HL-60/S4 treated with retinoic acid at 250 ng/mL for 4 days and 3 days (cell line): Measurements from ENCODE around the gene EIF1B.
"Not testable (repeated sequence)": the region's sequence is repeated elsewhere in the genome, so short reads cannot be mapped to it uniquely, and the experiment has no call there.

ENCODE experiments used
- in situ Hi-C: fragments of 300-500 bp; cut with MboI; formaldehyde crosslinking; loops from 2 replicates; pipeline ENCODE4 v1.7.0; 2022; ENCODE audit warnings: low sequenced_read_pairs

The EIF1B gene

DNA sequence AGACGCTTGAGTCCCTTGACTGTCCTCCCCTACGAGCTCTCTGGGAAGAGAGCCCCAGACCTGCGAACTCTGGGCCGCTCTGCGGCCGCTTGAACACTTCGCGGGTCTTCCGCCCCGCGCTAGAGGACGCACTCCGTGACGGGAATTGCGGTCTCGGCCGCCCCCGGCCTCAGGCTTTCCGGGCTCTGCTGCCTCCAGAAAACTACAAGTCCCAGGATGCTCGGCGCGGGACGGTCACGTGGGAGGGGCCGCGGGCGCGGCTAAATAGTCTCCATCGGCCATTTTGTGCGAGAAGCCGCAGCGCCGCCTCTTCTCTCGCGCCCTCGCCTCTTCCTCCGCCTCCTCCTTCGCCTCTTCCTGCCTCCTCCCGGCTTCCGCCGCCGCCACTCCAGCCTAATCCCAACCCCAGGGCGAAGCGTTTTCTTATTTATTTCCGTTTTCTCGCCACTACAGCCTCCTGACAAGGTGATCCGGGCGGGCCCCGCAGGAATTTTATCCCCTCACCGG lies at the start of gene EIF1B:
Gene EIF1B, plus strand, starts transcription at position 290 of the 507 bp plus-strand sequence. CDS start 235 bp downstream, outside the sequence.
- in situ Hi-C loops: no loop called here

DNA sequence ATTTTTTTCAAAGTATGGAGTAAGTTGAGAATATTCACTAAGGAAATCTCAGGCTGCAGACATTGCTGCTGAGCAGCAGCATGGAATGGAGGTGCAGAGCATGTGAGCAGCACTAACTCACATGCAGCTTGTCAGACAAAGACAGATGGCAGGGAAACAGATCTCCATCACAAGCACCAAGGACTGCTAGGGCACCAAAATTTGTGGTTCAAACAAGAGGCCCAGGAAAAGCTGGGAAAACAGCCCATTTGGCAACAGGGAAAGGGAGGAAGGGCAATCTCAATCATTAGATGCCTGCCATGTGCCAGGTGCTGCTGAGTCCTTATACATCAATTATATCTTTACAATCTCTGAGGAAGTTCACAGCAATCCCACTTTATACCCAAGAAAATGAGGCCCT lies 47.2 kb upstream of the EIF1B start:
- in situ Hi-C loops: no loop called here

DNA sequence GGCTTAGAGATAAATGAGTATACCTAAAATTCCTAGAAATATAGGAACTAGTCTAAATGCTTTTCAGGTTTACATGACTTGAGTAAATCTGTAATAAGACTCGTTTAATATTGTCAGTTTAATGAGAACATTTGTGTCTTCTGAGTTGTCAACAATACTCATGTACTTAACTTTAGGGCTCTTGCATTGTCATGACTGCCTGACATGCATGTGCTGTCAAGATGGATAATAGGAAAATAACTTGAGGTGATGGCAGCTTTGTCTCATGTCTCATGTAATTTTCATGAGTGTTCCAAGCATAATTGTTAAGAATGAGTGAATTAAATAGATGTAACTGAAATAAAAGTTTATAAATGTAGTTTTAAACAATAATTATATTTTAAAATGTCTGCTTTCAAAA lies 45.1 kb upstream of the EIF1B start:
- in situ Hi-C loops: no loop called here

DNA sequence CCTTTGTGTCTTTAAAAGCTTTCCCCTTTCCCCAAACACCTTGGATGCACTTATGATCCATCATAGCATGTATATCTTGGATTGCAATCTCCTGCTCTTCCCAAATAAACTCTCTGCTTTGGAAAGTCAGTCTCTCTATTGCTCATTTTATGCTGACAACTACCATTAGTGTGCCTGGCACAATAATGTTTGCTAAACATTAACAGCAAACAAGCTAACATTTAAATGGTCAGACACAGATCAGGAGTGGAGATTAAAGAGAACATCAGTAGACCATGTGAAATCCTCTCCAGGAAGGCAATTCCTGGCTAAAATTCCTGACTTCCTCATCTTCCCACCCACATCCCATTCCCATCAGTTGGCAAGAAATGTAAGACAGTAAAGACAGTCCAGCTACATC lies 44.3 kb upstream of the EIF1B start:
- in situ Hi-C loops: no loop called here

DNA sequence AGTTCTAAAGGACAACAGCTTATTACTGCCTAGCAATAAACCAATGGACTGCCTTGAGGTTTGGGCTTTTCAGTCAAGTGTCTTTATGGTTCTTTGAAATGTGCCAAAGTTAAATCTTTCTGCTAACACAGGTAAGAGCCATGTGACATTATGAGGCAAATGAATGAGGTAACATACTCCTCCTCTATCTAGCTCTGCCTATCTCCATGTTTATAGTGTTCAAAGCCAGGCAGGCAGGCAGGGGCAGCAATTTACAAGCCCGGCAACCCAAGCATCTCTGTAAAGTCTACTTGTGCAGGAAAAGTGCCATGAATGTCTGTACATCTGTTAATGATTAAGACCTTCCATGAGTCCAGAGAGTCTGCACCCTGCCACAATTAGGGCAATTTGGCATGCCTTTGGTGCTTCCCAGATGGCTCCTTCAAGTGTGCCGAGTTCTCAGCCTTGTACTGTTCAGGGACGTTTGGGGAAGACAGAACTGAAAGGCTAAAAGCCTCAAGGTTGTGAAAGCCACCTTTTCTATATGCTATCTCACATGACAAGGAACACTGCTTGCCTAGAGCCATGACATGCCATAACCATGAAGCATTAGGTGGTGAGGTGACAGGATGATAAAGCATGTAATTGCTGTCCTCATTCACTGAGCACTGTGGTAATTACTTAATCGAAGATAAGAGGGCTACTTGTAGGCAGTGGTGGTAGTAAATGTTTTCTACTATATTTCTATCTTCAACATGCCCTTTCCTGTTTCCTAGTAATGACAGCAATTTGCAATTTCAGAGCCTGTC lies 41.4 kb upstream of the EIF1B start:
- in situ Hi-C loops: no loop called here

DNA sequence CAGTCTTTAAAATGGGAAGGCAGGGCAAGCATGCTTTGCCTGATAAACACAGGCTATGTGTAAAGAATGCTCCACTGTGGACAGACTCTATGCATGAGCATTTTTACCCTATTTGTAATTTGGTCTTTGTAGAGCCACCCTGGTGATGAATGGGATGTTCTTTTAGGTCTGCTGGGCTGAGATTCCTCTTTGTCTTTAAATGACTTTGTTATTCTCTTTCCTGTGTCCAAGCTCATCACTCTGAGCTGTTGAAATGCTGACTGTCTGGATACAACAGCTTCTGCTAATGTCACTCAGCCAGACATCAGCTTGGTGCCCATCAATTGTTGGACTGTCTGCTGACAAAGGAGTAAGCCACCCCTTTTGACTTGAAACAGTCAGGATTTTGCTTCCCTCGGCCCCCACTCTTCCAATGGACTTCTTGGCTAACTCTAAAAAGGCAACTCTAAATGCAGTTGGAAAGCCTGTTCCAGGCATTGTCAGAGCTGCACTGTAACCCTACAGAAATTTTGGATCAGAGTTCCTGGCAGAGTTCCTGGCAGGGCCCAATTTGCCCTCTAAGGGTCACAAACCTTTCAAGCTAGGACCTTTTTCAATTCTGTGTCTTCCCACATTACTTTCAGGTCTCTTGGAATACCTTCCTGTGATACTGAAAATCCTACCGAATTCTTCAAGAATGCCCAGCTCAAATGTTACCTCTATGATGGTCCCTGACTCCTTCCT lies 40.5 kb upstream of the EIF1B start:
- in situ Hi-C loops: no loop called here

DNA sequence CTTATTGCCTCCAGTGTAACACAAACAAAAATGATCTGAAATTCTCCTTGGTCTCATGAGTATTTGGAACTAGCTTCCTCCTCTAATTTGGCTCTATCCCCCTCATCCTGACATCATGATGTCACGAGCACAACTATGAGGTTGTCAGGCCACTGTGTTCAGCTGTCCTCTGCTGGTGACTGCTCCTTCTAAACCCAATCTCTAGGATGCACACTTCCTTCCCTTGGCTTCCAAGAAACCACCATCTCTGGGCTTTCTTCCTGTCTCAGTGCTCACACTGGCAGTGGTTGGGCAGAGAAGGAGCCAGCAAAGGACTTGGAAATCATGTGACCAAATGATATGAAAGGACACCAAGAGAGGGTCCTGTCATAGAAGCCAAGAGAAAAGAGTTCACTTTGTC lies 30.7 kb upstream of the EIF1B start:
- in situ Hi-C loops: no loop called here

DNA sequence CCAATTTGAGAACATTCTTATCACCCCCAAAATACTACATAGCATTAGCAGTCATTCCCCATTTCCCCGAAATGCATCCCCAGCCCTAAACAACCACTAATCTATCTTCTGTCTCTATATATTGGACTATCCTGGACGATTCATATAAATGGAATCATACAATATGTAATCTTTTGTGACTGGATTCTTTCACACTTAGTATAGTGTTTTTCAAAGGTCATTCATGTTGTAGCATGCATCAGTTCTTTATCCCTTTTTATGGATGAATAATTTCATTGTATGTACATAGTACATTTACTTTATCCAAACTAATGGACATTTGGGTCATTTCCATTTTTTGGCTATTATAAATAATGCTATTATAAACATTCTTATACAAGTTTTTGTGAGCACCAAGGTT lies 27.5 kb upstream of the EIF1B start:
- in situ Hi-C loops: no loop called here

DNA sequence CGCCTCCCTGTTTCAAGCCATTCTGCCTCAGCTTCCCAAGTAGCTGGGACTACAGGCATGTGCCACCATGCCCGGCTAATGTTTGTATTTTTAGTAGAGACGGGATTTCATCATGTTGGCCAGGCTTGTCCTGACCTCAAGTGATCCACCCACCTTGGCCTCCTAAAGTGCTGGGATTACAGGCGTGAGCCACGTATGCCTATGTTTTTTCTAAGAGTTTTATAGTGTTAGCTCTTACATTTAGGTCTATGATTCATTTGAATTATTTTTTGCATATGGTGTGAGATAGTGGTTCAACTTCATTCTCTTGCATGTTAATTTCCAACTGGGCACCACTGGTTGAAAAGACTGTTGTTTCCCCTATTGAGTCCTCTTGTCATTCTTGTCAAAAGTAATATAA lies 26.4 kb upstream of the EIF1B start:
- in situ Hi-C loops: not testable (repeated sequence)

DNA sequence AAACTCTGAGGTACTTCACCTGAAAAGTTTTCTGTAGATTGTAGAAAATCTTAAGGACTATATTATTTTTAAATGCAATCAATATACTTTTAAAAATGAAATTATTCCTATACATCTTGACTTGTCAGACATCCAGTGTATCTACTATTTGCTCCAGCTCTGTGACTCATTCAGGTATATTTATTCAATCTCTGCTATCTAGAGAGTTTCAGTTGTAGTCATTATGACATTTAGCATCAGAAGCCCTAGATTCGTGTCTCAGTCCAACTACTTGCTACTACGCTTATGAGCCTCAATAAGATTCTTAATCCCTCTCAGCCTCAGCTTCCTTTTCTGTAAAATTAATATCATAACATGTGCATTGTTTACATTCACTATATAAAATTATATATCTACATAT lies 22.3 kb upstream of the EIF1B start:
- in situ Hi-C loops: no loop called here

DNA sequence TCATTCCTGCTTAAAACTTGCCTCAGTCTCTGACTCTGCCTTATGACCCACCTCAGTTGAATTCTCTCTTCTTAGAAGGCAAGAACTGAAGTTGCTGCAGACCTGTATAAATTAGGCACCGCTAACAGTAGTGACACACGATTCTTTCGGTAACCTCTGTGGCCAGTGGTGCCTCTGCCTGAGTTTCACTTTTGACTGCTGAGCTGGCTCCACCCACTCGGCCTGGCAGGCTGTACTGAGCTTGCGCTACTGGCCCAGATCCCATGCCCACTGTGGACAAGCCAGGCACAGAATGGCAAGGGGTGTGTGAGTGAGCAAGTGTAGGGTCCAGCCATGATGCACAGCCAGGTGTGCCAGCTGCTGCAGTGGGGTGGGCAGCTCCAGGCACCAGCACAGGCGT lies 19.1 kb upstream of the EIF1B start:
- in situ Hi-C loops: no loop called here

DNA sequence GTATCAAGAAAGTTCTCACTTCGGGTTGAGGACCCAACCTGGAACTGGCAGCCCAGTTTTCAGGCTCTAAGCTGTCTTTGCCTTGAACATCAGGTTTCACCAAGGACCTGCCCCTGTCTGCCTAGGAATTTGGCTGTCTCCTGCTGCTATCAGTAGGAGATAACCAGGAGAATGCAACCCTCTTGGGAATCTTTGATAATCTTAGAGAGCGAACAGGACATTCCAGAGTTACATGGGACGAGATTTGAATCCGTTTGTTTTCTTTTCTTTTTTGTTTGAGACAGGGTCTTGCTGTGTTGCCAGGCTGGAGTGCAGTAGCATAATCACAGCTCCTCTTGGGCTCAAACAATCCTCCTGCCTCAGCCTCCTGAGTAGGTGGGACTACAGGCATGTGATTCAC lies 18.0 kb upstream of the EIF1B start:
- in situ Hi-C loops: no loop called here

DNA sequence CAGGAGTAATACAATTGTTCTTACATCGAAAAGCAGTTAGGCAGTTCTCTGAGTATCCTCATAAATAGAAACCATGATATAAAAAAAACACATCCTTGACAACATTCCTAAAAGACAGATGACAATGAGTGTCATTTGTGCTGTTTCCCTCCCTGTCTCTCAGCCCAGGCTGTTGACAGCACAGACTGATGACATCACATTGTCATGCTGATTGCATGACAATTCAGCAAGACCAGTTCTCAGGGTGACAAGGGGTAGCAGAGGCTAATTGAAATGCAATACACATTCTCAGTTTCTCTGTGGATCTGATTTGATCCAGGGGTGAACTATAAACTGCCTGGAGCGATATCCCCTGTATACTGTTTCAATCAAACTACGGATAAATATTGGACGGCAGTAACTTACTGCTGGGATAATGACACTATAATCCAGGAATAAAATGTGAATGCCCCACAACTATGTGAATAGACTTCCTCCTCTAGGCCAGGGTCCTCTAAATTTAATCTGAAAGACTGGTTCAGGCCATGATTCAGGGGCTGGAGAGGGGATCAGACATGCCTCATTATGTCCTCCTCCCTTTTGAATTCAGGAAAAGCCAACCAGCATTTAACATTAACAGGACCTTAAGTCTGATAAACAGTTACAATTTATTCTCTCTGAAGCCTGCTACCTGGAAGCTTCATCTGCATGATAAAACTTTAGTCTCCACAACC lies 16.7 kb upstream of the EIF1B start:
- in situ Hi-C loops: no loop called here

DNA sequence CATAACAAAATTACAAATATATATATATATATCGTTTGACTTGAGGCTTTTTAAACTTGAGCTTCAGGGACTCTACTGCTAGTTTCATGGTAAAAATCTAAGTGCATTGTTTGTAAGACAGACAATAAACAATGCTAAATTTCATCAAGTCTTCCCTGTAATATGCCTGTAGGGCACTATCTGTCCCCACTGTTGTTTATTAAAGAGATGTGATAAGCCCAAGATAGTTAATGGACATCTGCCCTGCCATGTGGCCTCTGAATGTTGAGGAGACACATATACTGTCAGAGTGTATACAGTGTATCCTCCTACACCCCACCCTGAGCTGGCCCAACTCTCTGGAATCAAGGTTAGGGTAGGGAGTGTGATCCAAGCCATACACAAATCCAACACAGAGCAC lies 15.1 kb upstream of the EIF1B start:
- in situ Hi-C loops: no loop called here

DNA sequence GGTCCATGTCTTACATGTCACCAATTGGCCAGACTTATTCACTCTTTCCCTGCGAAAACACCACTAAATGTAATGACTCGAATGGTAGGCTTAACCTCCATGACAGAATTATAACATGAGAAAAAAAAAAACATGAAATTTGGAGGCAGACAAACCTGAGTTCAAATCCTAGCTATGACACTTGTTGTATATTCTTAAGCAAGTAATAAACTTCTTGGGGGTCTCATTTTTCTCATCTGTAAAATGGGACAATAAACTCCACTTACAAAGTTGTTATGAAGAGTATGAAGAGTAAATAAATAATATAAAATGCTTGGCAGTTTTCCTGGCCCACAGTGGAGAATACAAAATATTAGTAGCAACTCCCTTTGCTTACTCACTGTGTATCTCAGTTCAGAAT lies 11.4 kb upstream of the EIF1B start:
- in situ Hi-C loops: no loop called here

DNA sequence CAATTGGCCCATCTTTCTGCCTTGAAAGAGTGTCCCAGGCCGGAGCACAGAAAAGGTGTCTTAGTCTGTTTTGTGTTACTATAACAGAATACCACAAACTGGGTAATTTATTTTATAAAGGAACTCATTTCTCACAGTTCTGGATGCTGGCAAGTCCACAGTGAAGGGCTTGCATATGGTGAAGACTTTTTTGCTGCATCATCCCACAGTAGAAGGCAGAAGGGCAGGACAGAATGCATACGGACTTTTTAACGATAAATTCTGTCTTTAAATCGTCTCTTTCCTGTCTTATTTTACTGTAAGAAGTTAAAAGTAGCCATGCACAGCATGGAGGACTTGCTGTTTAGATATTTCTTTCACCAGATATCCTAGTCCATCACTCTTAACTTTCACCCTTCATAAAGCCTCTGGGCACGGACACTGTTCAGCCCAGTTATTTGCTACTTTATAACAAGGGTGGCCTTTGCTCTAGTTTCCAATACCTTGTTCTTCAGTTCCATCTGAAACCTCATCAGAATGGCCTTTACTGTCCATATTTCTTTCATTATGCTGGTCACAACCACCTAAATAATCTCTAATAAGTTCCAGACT lies 10.3 kb upstream of the EIF1B start:
- in situ Hi-C loops: no loop called here

DNA sequence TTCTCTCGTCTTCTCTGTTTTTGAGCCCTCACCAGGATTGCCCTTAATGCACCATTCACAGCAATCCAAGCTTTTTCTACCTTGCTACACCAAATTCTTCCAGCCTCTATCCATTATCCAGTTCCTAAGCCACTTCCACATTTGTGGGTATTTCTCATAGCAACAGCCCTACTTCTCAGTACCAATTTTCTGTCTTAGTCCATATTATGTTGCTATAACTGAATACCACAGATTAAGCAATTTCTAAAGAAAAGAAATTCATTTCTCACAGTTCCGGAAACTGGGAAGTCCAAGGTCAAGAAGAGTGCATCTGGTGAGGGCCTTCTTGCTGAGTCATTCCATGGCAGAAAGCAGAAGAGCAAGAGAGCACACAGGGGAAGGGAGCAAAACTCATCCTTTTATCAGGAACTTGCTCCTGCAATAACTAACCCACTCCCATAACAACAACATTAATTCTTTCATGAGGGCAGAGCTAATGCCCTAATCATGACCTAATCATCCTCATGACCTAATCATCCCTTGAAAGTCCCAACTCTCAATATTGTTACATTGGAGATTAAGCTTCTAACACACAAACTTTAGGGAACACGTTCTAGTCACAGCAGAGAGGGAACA lies 9.7 kb upstream of the EIF1B start:
- in situ Hi-C loops: no loop called here

DNA sequence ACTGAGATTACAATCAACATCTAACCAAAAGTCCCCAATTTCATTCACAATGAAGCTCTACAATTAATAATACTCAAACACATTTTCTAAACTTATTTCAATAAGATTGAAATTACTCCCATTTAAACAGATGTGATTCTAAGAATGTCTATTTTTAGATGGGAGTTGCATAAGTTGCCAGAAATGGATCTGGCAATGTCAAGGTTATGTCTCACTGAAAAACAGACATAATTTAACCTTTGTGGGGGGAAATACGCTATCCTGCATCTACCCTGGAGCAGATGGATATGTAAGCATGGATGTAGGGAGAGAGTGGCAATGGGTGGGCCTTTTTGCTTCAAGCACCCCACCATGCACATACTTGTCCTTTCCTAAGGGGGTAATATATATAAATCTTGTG lies 6.7 kb upstream of the EIF1B start:
- in situ Hi-C loops: no loop called here

DNA sequence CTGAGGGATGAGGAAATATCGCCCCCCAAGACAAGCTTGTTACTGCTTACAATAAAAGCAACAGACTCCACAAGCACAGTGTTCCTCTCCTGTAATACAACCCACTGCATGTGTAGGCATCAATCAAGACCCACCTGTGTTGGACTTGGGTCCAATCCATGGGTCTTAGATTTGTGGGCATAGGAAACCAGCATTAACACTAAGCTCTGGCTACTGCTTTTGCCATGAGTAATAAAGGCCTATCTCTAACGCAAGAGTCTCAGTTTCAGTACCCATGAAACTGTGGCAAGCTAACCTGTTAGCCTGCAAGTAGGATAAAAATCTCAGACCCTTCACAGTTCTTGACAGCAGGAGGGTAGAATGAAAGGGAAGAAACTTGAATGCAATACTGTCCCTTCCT lies 5.2 kb upstream of the EIF1B start:
- in situ Hi-C loops: no loop called here

DNA sequence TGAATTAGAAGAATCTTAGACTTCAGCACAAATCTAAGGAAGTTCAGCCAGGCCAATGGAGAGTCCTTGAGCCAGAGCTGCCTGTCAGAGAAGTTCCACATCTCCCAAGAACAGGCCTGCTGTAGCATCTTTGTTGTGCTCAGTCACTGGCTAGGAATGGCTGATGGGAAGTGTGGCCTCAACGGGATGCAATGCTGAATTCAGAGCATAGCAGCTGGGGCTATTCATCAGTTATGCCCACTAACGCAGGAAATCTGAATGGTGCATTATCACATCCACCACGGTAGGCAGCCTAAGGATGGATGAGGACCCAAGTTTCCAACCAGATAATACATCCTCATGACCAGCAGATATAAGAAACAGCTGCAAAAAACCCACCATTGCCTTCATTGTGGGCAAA lies 3.2 kb upstream of the EIF1B start:
- in situ Hi-C loops: no loop called here

DNA sequence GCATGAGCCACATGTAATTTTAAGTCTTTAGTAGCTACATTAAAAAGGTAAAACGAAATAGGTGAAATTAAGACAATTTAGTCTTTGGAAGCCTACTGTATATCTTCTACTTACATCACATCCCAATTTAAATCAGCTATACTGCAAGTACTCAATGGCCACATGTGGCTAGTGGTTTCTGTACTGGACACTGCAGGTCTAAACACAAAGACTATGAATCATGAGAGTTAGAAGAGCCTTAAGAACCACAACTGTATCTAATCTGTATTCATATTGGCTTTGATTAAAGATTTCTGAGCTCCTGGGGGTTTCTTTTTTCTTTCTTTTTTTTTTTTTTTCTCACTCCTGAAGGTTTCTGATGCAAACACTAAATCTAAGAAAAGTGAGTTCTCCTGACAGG lies 2.3 kb upstream of the EIF1B start:
- in situ Hi-C loops: no loop called here
